GM12878 (cell line): ENCODE results near the gene CRTAP. TPM values are rescaled to one million over a fixed set of nuclear protein-coding genes. Genes with fewer than 3 reads are reported as not detected.

ENCODE experiments used
- ATAC-seq: fragments of 200-7000 bp; cut with Tn5 transposase; 3 replicates; pipeline ENCODE4 v1.9.1; 2020; ENCODE audit warnings: mild to moderate bottlenecking, moderate library complexity
- BruUV-seq: library from RNA; stranded (reverse); fragments of 400-500 nt; replicated peaks from 2 replicates; lab custom pipeline; 2021; lab: Mats Ljungman, UMichigan
- CTCF ChIA-PET: fragments of 300-600 bp; sonication (Branson Sonifier 250); formaldehyde crosslinking; extraction: SDS; loops from one replicate; lab custom pipeline; 2021; ENCODE audit warnings: inconsistent platforms; lab: Yijun Ruan, JAX
- POLR2A ChIA-PET: fragments of 350-600 bp; formaldehyde crosslinking; extraction: SDS; loops from one replicate; lab custom pipeline; 2021; ENCODE audit warnings: inconsistent platforms; lab: Charles Lee
- RAD21 ChIA-PET: fragments of 300-600 bp; sonication (Branson Sonifier 250); formaldehyde crosslinking; loops from one replicate; lab custom pipeline; 2023; ENCODE audit warnings: antibody characterized with exemption; ENCODE audit not compliant: unreplicated experiment; lab: Charles Lee
- SMC1A ChIA-PET: fragments of 300-600 bp; sonication (Branson Sonifier 250); formaldehyde crosslinking; loops from one replicate; lab custom pipeline; 2023; ENCODE audit not compliant: unreplicated experiment, uncharacterized antibody; lab: Charles Lee
- DNase-seq: peaks from one replicate; pipeline ENCODE4 v3.0.0-alpha.2; 2011; ENCODE audit warnings: low read depth, low spot score
- FAIRE-seq: peaks from 3 replicates; lab custom pipeline; 2011; peaks lifted over from hg19 to GRCh38; lab: Jason Lieb, UNC
- H2AFZ ChIP-seq: 2 replicates; pipeline ENCODE4 v1.6.0; 2011; ENCODE audit warnings: low read depth, low read length, control low read depth; ENCODE audit not compliant: control insufficient read depth
- H3K27ac ChIP-seq: 2 replicates; pipeline ENCODE4 v1.5.1; 2011; ENCODE audit warnings: control low read depth; ENCODE audit not compliant: control insufficient read depth, insufficient read depth
- H3K27me3 ChIP-seq, 2 experiments: replicated peaks in 1 of 2; 2 replicates each; pipeline versions ENCODE4 v1.6.0 to v1.6.1; 2011; ENCODE audit warnings: low read length in 1 of 2; ENCODE audit not compliant: control insufficient read depth in 2 of 2, insufficient read depth in 2 of 2
- H3K36me3 ChIP-seq, 2 experiments: 2 replicates each; pipeline ENCODE4 v1.5.1; 2011; ENCODE audit warnings: low read length in 1 of 2; ENCODE audit not compliant: control insufficient read depth in 2 of 2, insufficient read depth in 2 of 2
- H3K4me1 ChIP-seq: 2 replicates; pipeline ENCODE4 v1.6.1; 2011; ENCODE audit warnings: mild to moderate bottlenecking, low read length, moderate library complexity, mixed read lengths; ENCODE audit not compliant: control insufficient read depth, insufficient read depth
- H3K4me2 ChIP-seq: 2 replicates; pipeline ENCODE4 v1.6.0; 2011; ENCODE audit warnings: control low read depth; ENCODE audit not compliant: control insufficient read depth, insufficient read depth
- H3K4me3 ChIP-seq: fragments of 200-600 bp; sonication (generic); 2 replicates; pipeline ENCODE4 v1.5.1; 2016
- H3K79me2 ChIP-seq: 2 replicates; pipeline ENCODE4 v1.6.0; 2011; ENCODE audit warnings: low read length; ENCODE audit not compliant: control insufficient read depth, insufficient read depth
- H3K9ac ChIP-seq: 2 replicates; pipeline ENCODE4 v1.8.0; 2011; ENCODE audit warnings: low read length, control low read depth, mixed read lengths; ENCODE audit not compliant: control insufficient read depth, insufficient read depth
- H3K9me3 ChIP-seq: replicated peaks from 3 replicates; pipeline ENCODE4 v1.5.1; 2011; ENCODE audit warnings: mild to moderate bottlenecking, low read length; ENCODE audit not compliant: control insufficient read depth, insufficient read depth
- H4K20me1 ChIP-seq: 2 replicates; pipeline ENCODE4 v1.6.0; 2011; ENCODE audit not compliant: control insufficient read depth, insufficient read depth
- BCL11A ChIP-seq: IDR thresholded peaks from 2 replicates; pipeline ENCODE4 v1.6.1; 2011; ENCODE audit warnings: low read depth, low read length
- BRCA1 ChIP-seq: IDR thresholded peaks from 2 replicates; pipeline ENCODE4 v1.6.1; 2011; ENCODE audit warnings: low read depth, low read length, improper control_type of control experiment
- ETV6 ChIP-seq, 2 experiments: fragments of 450-650 bp in 1 of 2; IDR thresholded peaks in 1 of 2; conservative IDR thresholded peaks in 1 of 2; 2 replicates each; pipeline ENCODE4 v1.6.1; 2014; ENCODE audit warnings: antibody characterized with exemption in 1 of 2, borderline replicate concordance in 1 of 2, low read depth in 1 of 2, mild to moderate bottlenecking in 1 of 2, moderate library complexity in 1 of 2
- FOS ChIP-seq: IDR thresholded peaks from 3 replicates; pipeline ENCODE4 v1.6.1; 2011; ENCODE audit warnings: borderline replicate concordance; ENCODE audit not compliant: insufficient read length; ENCODE audit errors: extremely low read depth
- FOXM1 ChIP-seq: IDR thresholded peaks from 2 replicates; pipeline ENCODE4 v1.6.1; 2012; ENCODE audit warnings: low read depth, mild to moderate bottlenecking, inconsistent platforms, low read length, moderate library complexity
- MTA3 ChIP-seq: IDR thresholded peaks from 2 replicates; pipeline ENCODE4 v1.6.1; 2012; ENCODE audit warnings: low read length, inconsistent platforms, borderline replicate concordance
- PML ChIP-seq: IDR thresholded peaks from 2 replicates; pipeline ENCODE4 v1.6.1; 2012; ENCODE audit warnings: low read length, inconsistent platforms
- SP1 ChIP-seq: IDR thresholded peaks from one replicate; pipeline ENCODE4 v1.6.1; 2011; ENCODE audit warnings: low read depth, low read length
- SRF ChIP-seq, 2 experiments: IDR thresholded peaks; 2 replicates each; pipeline ENCODE4 v1.6.1; 2011; ENCODE audit warnings: low read depth in 2 of 2, low read length in 2 of 2, mild to moderate bottlenecking in 1 of 2, moderate library complexity in 1 of 2
- TCF12 ChIP-seq: IDR thresholded peaks from 2 replicates; pipeline ENCODE4 v1.6.1; 2011; ENCODE audit warnings: low read depth, mild to moderate bottlenecking, low read length
- WRNIP1 ChIP-seq: IDR thresholded peaks from 2 replicates; pipeline ENCODE4 v1.6.1; 2011; ENCODE audit warnings: low read depth, low read length, improper control_type of control experiment, borderline replicate concordance
- YY1 ChIP-seq: IDR thresholded peaks from 2 replicates; pipeline ENCODE4 v1.6.1; 2011; ENCODE audit warnings: low read depth, mild to moderate bottlenecking, low read length
- ZNF24 ChIP-seq: fragments of 450-650 bp; IDR thresholded peaks from 2 replicates; pipeline ENCODE4 v1.6.1; 2017; ENCODE audit warnings: antibody characterized with exemption, mild to moderate bottlenecking
- WGBS: methylation state at CpG from one replicate; pipeline ENCODE4 v1.1.6; 2016; ENCODE audit warnings: low lambda C conversion rate; ENCODE audit not compliant: insufficient replicate concordance, insufficient coverage; ENCODE audit errors: missing lambda C conversion rate; 5-methylcytosine and 5-hydroxymethylcytosine counted together
- in situ Hi-C: fragments of 300-500 bp; cut with MboI; formaldehyde crosslinking; loops from 9 replicates; pipeline ENCODE4 v1.14.3; 2018; ENCODE audit warnings: mixed read lengths
- intact Hi-C: fragments of 100-400 bp; cut with micrococcal nuclease; formaldehyde crosslinking; loops from one replicate; pipeline ENCODE4 v1.14.2; 2022; ENCODE audit not compliant: unreplicated experiment
- polyA plus RNA-seq, 11 experiments: library from polyadenylated mRNA; depleted of rRNA in 4 of 11; unstranded in 6 of 11; stranded (reverse) in 5 of 11; fragments of >200 nt; fragmentation: Nextera tagmentation in 4 of 11; fragmentation: Illumina TruSeq in 1 of 11; extraction: Ambion mirVana in 4 of 11; extraction: Trizol in 1 of 11; gene quantifications; 1 replicate in 1 of 11; 2 replicates in 10 of 11; pipeline versions ENCODE4 v1.2.1 to v1.2.3, GENCODE V29; 2011 to 2016; ENCODE audit warnings: inconsistent platforms in 2 of 11, missing spikeins in 2 of 11, low read depth in 1 of 11
- total RNA-seq, 4 experiments: library from RNA; depleted of rRNA in 3 of 4; stranded (reverse); fragments of >200 nt in 3 of 4; fragmentation: Illumina TruSeq in 1 of 4; extraction: Trizol in 1 of 4; gene quantifications; 2 replicates each; pipeline versions ENCODE4 v1.2.1 to v1.2.3, GENCODE V29; 2013 to 2021
- TF ChIP-seq, protein P1 (sequence below): IDR thresholded peaks from 2 replicates; pipeline ENCODE4 v1.6.1; 2012; ENCODE audit warnings: low read length, inconsistent platforms
- TF ChIP-seq, protein P2 (sequence below): IDR thresholded peaks from 2 replicates; pipeline ENCODE4 v1.6.1; 2012; ENCODE audit warnings: low read depth, low read length, improper control_type of control experiment
- TF ChIP-seq, protein P3 (sequence below): fragments of 450-650 bp; IDR thresholded peaks from 2 replicates; pipeline ENCODE4 v1.6.1; 2018; ENCODE audit warnings: borderline replicate concordance, mild to moderate bottlenecking; ENCODE audit not compliant: partially characterized antibody
- TF ChIP-seq, protein P4 (sequence below): IDR thresholded peaks from 2 replicates; pipeline ENCODE4 v1.6.1; 2012; ENCODE audit warnings: mild to moderate bottlenecking, low read depth, low read length

The CRTAP gene
- total and polyA plus RNA-seq, 10 of the 15 experiments (the other 5 are each of a cell fraction or from before 2014, with no cell fraction given), result 6.0 to 42.3 (median 23.3) TPM

- Histone ChIP-seq H4K20me1 (no peaks in the 10 kb centered on the region), H3K79me2 (no peaks in the 10 kb centered on the region), H3K9ac (no peak overlapping the region), H2AFZ (no peak overlapping the region), H3K27ac (no peak overlapping the region), H3K9me3 (no peaks in the 10 kb centered on the region), H3K4me1 (no peaks in the 10 kb centered on the region), H3K36me3 (no peaks in the 10 kb centered on the region), H3K4me3 (no peak overlapping the region), H3K4me2 (no peak overlapping the region), H3K27me3 (no peaks in the 10 kb centered on the region)
- no TSS peak for BruUV-seq
- FAIRE-seq (no peak), ATAC-seq (no peak), DNase-seq (no peak)
- in situ Hi-C loops, result no loop called here
- ChIA-PET RAD21 (no interaction called here), CTCF (interaction anchor here (1.0 to 2.3 kb wide), 3 partner anchors 10 to 28 kb away, joined by 3 to 9 read pairs (median 5); no protein-coding TSS in a partner anchor), POLR2A (interaction anchor here (0.5 kb wide), 1 partner anchor 121 kb away, joined by 5 read pairs; no protein-coding TSS in a partner anchor), SMC1A (no interaction called here)
- intact Hi-C loops, result no loop called here
- WGBS, result 75% methylated on average over 4 of the region's 4 CpGs
- no peak for TF ChIP-seq BRCA1
- TF ChIP-seq, protein P1, sequence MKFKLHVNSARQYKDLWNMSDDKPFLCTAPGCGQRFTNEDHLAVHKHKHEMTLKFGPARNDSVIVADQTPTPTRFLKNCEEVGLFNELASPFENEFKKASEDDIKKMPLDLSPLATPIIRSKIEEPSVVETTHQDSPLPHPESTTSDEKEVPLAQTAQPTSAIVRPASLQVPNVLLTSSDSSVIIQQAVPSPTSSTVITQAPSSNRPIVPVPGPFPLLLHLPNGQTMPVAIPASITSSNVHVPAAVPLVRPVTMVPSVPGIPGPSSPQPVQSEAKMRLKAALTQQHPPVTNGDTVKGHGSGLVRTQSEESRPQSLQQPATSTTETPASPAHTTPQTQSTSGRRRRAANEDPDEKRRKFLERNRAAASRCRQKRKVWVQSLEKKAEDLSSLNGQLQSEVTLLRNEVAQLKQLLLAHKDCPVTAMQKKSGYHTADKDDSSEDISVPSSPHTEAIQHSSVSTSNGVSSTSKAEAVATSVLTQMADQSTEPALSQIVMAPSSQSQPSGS, result no peak
- TF ChIP-seq ETV6 (conservative IDR thresholded peaks at IDR 0.05 in 1 of 2, IDR thresholded peaks at IDR 0.05 in 1 of 2; ENCODE audit: borderline replicate concordance in 1 of 2, low read depth in 1 of 2), result no peak
- no peak for TF ChIP-seq WRNIP1
- TF ChIP-seq SRF (IDR thresholded peaks at IDR 0.05; ENCODE audit: low read depth in 2 of 2, low read length in 2 of 2), result no peak
- TF ChIP-seq SP1, result no peak
- TF ChIP-seq BCL11A, result no peak
- TF ChIP-seq, protein P2, sequence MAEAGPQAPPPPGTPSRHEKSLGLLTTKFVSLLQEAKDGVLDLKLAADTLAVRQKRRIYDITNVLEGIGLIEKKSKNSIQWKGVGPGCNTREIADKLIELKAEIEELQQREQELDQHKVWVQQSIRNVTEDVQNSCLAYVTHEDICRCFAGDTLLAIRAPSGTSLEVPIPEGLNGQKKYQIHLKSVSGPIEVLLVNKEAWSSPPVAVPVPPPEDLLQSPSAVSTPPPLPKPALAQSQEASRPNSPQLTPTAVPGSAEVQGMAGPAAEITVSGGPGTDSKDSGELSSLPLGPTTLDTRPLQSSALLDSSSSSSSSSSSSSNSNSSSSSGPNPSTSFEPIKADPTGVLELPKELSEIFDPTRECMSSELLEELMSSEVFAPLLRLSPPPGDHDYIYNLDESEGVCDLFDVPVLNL, result no peak
- TF ChIP-seq, protein P3, sequence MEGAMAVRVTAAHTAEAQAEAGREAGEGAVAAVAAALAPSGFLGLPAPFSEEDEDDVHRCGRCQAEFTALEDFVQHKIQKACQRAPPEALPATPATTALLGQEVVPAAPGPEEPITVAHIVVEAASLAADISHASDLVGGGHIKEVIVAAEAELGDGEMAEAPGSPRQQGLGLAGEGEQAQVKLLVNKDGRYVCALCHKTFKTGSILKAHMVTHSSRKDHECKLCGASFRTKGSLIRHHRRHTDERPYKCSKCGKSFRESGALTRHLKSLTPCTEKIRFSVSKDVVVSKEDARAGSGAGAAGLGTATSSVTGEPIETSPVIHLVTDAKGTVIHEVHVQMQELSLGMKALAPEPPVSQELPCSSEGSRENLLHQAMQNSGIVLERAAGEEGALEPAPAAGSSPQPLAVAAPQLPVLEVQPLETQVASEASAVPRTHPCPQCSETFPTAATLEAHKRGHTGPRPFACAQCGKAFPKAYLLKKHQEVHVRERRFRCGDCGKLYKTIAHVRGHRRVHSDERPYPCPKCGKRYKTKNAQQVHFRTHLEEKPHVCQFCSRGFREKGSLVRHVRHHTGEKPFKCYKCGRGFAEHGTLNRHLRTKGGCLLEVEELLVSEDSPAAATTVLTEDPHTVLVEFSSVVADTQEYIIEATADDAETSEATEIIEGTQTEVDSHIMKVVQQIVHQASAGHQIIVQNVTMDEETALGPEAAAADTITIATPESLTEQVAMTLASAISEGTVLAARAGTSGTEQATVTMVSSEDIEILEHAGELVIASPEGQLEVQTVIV, result no peak
- TF ChIP-seq ZNF24, result no peak
- TF ChIP-seq FOS, result no peak
- TF ChIP-seq FOXM1, result no peak
- TF ChIP-seq TCF12, result no peak
- no peak for TF ChIP-seq PML
- no peak for TF ChIP-seq MTA3
- TF ChIP-seq, protein P4, sequence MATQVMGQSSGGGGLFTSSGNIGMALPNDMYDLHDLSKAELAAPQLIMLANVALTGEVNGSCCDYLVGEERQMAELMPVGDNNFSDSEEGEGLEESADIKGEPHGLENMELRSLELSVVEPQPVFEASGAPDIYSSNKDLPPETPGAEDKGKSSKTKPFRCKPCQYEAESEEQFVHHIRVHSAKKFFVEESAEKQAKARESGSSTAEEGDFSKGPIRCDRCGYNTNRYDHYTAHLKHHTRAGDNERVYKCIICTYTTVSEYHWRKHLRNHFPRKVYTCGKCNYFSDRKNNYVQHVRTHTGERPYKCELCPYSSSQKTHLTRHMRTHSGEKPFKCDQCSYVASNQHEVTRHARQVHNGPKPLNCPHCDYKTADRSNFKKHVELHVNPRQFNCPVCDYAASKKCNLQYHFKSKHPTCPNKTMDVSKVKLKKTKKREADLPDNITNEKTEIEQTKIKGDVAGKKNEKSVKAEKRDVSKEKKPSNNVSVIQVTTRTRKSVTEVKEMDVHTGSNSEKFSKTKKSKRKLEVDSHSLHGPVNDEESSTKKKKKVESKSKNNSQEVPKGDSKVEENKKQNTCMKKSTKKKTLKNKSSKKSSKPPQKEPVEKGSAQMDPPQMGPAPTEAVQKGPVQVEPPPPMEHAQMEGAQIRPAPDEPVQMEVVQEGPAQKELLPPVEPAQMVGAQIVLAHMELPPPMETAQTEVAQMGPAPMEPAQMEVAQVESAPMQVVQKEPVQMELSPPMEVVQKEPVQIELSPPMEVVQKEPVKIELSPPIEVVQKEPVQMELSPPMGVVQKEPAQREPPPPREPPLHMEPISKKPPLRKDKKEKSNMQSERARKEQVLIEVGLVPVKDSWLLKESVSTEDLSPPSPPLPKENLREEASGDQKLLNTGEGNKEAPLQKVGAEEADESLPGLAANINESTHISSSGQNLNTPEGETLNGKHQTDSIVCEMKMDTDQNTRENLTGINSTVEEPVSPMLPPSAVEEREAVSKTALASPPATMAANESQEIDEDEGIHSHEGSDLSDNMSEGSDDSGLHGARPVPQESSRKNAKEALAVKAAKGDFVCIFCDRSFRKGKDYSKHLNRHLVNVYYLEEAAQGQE, result no peak
- no peak for TF ChIP-seq YY1
Measured at GRCh38 chr3:33159234-33159633, 45.4 kb downstream of the CRTAP start.
